Measurements from ENCODE around the gene GRID1. TPM values are rescaled to one million over a fixed set of nuclear protein-coding genes. Genes with fewer than 3 reads are reported as not detected.

The GRID1 gene
- total and polyA plus RNA-seq, 9 of the 15 experiments (the other 6 are each of a cell fraction or from before 2014, with no cell fraction given): 0.01 to 7.2 (median 1.2) TPM

DNA sequence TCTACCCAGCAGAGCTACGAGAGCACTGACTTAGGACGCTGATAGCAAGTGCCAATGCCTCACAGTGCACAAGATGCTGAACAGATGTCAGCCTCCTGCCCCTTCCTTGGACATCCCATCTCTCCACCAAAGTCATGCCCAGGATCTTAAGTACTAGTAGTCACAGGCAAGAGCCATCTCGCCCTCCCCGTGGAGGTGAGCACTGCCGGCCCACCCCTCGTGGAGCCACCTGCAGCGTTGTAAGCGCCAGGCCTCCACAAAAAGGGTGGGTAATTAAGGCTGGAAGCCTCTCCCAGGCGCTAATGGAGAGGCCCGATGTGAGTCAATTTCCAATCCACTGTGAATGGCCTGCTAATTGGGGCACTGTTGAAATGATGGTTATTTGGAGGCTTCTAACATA is 156.2 kb downstream of the GRID1 start:
- Histone ChIP-seq H3K9ac (ENCODE audit: insufficient read depth in 1 of 2, low read depth in 2 of 2, low read length in 2 of 2) (no peak overlapping the region), H3K79me2 (ENCODE audit: control insufficient read depth, insufficient read depth, low read length) (no peaks in the 10 kb centered on the region), H3K9me1 (ENCODE audit: control insufficient read depth, insufficient read depth, low read length) (no peaks in the 10 kb centered on the region), H3K36me3 (ENCODE audit: control insufficient read depth, insufficient read depth, low read length) (no peaks in the 10 kb centered on the region), H3K4me2 (ENCODE audit: insufficient read depth, low read length) (no peak overlapping the region), H2AFZ (ENCODE audit: low read depth, low read length) (no peak overlapping the region), H3K4me3 (no peak overlapping the region), H3K27me3 (ENCODE audit: control insufficient read depth in 2 of 2, insufficient read depth in 2 of 2, low read length in 2 of 2) (no peaks in the 10 kb centered on the region; a peak in 1 of 5 replicates), H4K20me1 (replicated peaks; ENCODE audit: control insufficient read depth, insufficient read depth, low read length) (no peaks in the 10 kb centered on the region), H3K9me3 (replicated peaks; ENCODE audit: control insufficient read depth, insufficient read depth, low read depth, low read length) (no peaks in the 10 kb centered on the region), H3K27ac (ENCODE audit: extremely low read depth, low read depth, low read length) (no peak overlapping the region), H3K4me1 (replicated peaks in 1 of 2; ENCODE audit: control insufficient read depth in 2 of 2, insufficient read depth in 2 of 2, low read length in 2 of 2) (no peaks in the 10 kb centered on the region)
- intact Hi-C loops (cut with micrococcal nuclease) (no loop called here), in situ Hi-C loops (cut with MboI) (no loop called here)
- no peak for TF ChIP-seq RFX1 (IDR thresholded peaks at IDR 0.05)
- TF ChIP-seq, protein P1, sequence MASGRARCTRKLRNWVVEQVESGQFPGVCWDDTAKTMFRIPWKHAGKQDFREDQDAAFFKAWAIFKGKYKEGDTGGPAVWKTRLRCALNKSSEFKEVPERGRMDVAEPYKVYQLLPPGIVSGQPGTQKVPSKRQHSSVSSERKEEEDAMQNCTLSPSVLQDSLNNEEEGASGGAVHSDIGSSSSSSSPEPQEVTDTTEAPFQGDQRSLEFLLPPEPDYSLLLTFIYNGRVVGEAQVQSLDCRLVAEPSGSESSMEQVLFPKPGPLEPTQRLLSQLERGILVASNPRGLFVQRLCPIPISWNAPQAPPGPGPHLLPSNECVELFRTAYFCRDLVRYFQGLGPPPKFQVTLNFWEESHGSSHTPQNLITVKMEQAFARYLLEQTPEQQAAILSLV (tag; IDR thresholded peaks at IDR 0.05): no peak
- no peak for TF ChIP-seq FIP1L1 (IDR thresholded peaks at IDR 0.05; ENCODE audit: low read depth, low read length, poor library complexity, severe bottlenecking)
- TF ChIP-seq, protein P2, sequence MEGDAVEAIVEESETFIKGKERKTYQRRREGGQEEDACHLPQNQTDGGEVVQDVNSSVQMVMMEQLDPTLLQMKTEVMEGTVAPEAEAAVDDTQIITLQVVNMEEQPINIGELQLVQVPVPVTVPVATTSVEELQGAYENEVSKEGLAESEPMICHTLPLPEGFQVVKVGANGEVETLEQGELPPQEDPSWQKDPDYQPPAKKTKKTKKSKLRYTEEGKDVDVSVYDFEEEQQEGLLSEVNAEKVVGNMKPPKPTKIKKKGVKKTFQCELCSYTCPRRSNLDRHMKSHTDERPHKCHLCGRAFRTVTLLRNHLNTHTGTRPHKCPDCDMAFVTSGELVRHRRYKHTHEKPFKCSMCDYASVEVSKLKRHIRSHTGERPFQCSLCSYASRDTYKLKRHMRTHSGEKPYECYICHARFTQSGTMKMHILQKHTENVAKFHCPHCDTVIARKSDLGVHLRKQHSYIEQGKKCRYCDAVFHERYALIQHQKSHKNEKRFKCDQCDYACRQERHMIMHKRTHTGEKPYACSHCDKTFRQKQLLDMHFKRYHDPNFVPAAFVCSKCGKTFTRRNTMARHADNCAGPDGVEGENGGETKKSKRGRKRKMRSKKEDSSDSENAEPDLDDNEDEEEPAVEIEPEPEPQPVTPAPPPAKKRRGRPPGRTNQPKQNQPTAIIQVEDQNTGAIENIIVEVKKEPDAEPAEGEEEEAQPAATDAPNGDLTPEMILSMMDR (IDR thresholded peaks at IDR 0.05 in 2 of 3, conservative IDR thresholded peaks at IDR 0.05 in 1 of 3; ENCODE audit: insufficient read depth in 2 of 3, low read depth in 1 of 3, low read length in 3 of 3): no peak
- CTCF ChIA-PET (ENCODE audit: low intra/inter-chr PET ratio): no interaction called here
- BruUV-seq (replicated peaks): no TSS peak
- WGBS (ENCODE audit: insufficient coverage, low coverage, missing lambda C conversion rate): 0% methylated on average over 9 of the region's 10 CpGs
- DNase-seq (ENCODE audit: extremely low read depth in 1 of 4, low spot score in 3 of 4): no peak
- no peak for ATAC-seq
- POLR2A ChIA-PET: no interaction called here
- no peak for FAIRE-seq
